ENCODE data around the gene CPZ.
"Not testable (repeated sequence)": the region's sequence is repeated elsewhere in the genome, so short reads cannot be mapped to it uniquely, and the experiment has no call there.

Gene CPZ

DNA sequence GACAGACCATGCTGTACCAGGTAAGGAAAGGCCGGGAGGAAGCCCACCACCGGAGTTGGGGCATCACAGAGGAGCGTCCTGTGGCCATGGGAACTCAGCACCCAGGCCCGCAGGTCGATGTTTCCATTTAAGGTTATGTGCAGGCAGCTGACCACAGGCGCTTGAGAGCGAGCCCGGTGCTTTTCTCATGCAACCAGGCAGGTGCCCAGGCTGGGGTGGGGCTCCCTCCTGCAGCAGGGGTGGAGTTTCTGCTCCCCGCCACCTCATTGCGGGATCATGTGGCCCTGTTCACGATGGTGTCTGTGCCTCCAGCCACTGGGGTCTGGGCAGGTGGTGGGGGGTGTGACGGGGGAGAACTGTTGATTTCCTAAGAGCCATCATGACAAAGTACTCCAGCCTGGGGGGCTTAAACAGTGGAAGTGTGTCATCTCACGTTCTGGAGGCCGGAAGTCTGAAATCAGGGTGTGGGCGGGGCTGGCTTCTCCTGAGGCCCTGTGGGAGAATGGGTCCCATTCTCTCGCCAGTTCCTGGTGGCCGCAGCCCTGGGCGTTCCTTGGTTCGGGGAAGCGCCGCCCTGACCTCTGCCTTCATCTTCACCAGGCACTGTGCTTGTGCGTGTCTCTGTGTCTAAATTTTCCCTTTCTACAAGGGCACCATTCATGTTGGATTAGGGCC is 60.9 kb downstream of the CPZ start:
- Histone ChIP-seq H3K36me3 (ENCODE audit: control insufficient read depth, insufficient read depth, low read length) (no peaks in the 10 kb centered on the region), H2AFZ (no peak overlapping the region), H3K27ac (no peak overlapping the region), H3K4me2 (ENCODE audit: low read length) (no peak overlapping the region), H3K9ac (no peak overlapping the region), H3K4me3 (ENCODE audit: low read depth, low read length) (no peak overlapping the region), H3K9me3 (ENCODE audit: control insufficient read depth, low read length) (no peaks in the 10 kb centered on the region), H3K4me1 (no peaks in the 10 kb centered on the region), H3K27me3 (ENCODE audit: control insufficient read depth, insufficient read depth, low read length) (no peaks in the 10 kb centered on the region), H3K79me2 (no peaks in the 10 kb centered on the region)
- TF ChIP-seq, protein P1, sequence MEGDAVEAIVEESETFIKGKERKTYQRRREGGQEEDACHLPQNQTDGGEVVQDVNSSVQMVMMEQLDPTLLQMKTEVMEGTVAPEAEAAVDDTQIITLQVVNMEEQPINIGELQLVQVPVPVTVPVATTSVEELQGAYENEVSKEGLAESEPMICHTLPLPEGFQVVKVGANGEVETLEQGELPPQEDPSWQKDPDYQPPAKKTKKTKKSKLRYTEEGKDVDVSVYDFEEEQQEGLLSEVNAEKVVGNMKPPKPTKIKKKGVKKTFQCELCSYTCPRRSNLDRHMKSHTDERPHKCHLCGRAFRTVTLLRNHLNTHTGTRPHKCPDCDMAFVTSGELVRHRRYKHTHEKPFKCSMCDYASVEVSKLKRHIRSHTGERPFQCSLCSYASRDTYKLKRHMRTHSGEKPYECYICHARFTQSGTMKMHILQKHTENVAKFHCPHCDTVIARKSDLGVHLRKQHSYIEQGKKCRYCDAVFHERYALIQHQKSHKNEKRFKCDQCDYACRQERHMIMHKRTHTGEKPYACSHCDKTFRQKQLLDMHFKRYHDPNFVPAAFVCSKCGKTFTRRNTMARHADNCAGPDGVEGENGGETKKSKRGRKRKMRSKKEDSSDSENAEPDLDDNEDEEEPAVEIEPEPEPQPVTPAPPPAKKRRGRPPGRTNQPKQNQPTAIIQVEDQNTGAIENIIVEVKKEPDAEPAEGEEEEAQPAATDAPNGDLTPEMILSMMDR (IDR thresholded peaks at IDR 0.05): no peak

DNA sequence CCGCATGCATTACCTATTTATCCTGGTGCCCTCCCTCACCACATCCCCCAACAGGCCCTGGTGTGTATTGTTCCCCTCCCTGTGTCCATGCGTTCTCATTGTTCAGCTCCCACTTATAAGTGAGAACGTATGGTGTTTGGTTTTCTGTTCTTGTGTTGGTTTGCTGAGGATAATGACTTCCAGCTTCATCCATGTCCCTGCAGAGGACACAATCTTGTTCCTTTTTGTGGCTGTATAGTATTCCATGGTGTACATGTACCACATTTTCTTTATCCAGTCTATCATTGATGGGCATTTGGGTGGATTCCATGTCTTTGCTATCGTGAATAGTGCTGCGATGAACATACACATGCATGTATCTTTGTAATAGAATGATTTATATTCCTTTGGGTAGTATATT is 61.6 kb downstream of the CPZ start:
- H3K36me3 ChIP-seq (ENCODE audit: control insufficient read depth, insufficient read depth, low read length); H3K4me2 ChIP-seq (ENCODE audit: low read length); H3K4me1 ChIP-seq; H2AFZ ChIP-seq; H3K79me2 ChIP-seq; H3K4me3 ChIP-seq (ENCODE audit: low read depth, low read length); H3K27ac ChIP-seq; H3K27me3 ChIP-seq (ENCODE audit: control insufficient read depth, insufficient read depth, low read length); H3K9me3 ChIP-seq (ENCODE audit: control insufficient read depth, low read length); H3K9ac ChIP-seq: not testable (repeated sequence)

DNA sequence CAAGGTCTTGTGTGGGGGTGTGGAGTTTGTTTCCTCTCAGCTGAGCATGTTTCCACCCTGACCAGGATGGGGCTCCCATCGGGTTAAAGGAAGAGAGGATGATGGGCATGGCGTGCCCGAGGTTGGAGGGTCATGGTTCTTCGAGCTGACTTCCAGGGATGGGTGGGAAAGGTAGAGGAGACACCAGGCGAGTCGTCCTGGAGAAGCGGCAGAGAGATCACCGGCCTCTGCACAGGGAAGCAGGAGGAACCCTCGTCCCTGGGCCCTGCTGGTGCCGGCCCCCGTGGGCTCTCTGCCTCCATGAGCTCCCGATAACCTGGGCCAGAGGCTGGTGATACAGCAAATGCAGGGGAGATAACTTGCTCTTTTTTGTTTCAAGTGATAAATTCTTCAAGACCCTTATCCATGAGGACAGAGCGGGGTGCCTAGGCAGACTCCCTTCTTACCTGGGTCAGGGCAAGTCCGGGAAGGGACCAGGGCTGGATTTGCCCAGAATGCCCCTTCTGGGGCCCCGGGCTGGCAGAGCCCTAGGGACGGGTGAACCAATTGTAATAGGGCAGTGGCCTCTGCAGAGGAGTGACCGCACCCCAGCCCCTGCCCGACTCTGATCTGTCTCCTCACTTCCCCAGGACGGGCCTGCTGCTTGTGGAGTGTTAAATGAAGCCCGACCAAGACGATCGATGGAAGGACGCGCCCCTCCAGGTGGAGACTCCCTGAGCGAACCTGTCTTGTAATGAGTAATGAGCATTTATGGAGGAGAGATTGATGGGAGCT is 63.0 kb downstream of the CPZ start:
- no peaks in the 10 kb centered on the region for H3K27me3 ChIP-seq (ENCODE audit: control insufficient read depth, insufficient read depth, low read length)
- no peak overlapping the region for H3K4me2 ChIP-seq (ENCODE audit: low read length)
- no peak overlapping the region for H3K4me3 ChIP-seq (ENCODE audit: low read depth, low read length)
- TF ChIP-seq, protein P1 (IDR thresholded peaks at IDR 0.05): no peak
- H3K9ac ChIP-seq: no peak overlapping the region
- no peak overlapping the region for H2AFZ ChIP-seq
- no peaks in the 10 kb centered on the region for H3K9me3 ChIP-seq (ENCODE audit: control insufficient read depth, low read length)
- no peaks in the 10 kb centered on the region for H3K79me2 ChIP-seq
- H3K36me3 ChIP-seq (ENCODE audit: control insufficient read depth, insufficient read depth, low read length): no peaks in the 10 kb centered on the region
- no peak overlapping the region for H3K27ac ChIP-seq
- H3K4me1 ChIP-seq: no peaks in the 10 kb centered on the region

DNA sequence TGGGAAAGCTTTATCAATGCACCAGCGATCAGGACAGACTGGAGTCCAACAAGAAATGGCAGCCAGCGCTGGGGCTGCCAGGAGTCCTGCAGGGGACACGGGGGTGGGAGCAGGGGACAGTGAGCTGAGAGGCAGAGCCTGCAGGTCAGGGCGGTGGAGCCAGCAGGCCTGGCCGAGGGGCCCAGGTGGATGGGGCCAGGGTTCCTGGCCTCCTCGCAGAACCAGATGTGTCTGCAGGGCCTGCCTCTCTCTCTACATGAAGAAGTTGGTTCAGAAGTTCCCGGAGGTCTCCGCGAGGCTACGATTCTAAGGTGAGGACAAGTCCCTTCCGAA is 63.6 kb downstream of the CPZ start:
- Histone ChIP-seq H3K27ac (no peak overlapping the region), H3K9ac (no peak overlapping the region), H3K4me2 (ENCODE audit: low read length) (no peak overlapping the region), H3K79me2 (no peaks in the 10 kb centered on the region), H2AFZ (no peak overlapping the region), H3K4me3 (ENCODE audit: low read depth, low read length) (no peak overlapping the region), H3K4me1 (no peaks in the 10 kb centered on the region), H3K27me3 (ENCODE audit: control insufficient read depth, insufficient read depth, low read length) (no peaks in the 10 kb centered on the region), H3K36me3 (ENCODE audit: control insufficient read depth, insufficient read depth, low read length) (no peaks in the 10 kb centered on the region), H3K9me3 (ENCODE audit: control insufficient read depth, low read length) (no peaks in the 10 kb centered on the region)
- TF ChIP-seq, protein P1 (IDR thresholded peaks at IDR 0.05): no peak

DNA sequence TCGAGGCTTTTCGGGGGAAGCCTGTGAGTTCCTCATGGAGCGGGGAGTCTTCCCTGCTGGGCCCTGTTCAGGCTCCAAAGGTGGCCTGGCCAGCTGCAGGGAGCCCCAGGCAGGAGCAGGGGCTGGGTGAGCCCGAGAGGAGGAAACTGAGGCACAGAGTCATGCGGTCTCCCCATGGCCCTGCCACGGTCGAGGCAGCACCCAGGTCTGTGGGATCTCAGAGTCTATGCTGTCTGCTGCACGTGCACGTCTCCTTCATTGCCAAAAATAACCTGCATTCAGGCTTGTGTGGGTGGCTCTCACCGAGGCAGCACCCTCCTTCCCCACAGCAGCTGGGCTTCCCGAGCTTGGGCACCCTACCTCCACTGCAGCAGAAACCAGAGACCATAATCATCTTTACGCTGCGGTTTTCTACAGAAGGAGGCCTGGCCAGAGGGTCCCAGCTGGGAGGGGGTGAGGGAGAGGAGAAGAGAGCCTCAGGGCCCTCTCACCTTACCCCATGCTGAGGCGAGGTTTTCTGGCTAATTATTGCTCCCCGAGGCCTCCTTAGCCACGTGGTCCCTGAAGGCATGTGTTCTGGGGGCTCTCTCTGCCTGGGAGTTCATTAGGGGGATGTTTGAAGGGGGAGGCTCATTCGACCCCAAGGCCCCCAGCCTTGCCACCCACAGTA is 64.3 kb downstream of the CPZ start:
- Histone ChIP-seq H3K4me3 (ENCODE audit: low read depth, low read length) (no peak overlapping the region), H3K4me1 (no peaks in the 10 kb centered on the region), H2AFZ (no peak overlapping the region), H3K27ac (no peak overlapping the region), H3K9ac (no peak overlapping the region), H3K79me2 (no peaks in the 10 kb centered on the region), H3K36me3 (ENCODE audit: control insufficient read depth, insufficient read depth, low read length) (no peaks in the 10 kb centered on the region), H3K9me3 (ENCODE audit: control insufficient read depth, low read length) (no peaks in the 10 kb centered on the region), H3K4me2 (ENCODE audit: low read length) (no peak overlapping the region), H3K27me3 (ENCODE audit: control insufficient read depth, insufficient read depth, low read length) (no peaks in the 10 kb centered on the region)
- TF ChIP-seq, protein P1 (IDR thresholded peaks at IDR 0.05): no peak
